ENCODE results near the gene GEMIN7. TPM values are rescaled to one million over a fixed set of nuclear protein-coding genes. Genes with fewer than 3 reads are reported as not detected.
A peak's percentile ranks its signal among the peaks of the same experiment; 100 is the strongest.

The GEMIN7 gene
- total and polyA plus RNA-seq, 2 of the 13 experiments (the other 11 are each of a cell fraction or from before 2014, with no cell fraction given), result 24.1 to 30.6 TPM

GRCh38 chr19:45076029-45076850 lies 2.8 kb upstream of the GEMIN7 start, which contains the start of gene ZNF296 (continued):
- TF ChIP-seq ZBED4 (CRISPR knock-in tag; IDR thresholded peaks at IDR 0.05; ENCODE audit: borderline replicate concordance), result 0 out of 2 replicates have a peak, but pooled peaks have one; percentile 27
- peak; percentile 43 for TF ChIP-seq RXRB (CRISPR knock-in tag; IDR thresholded peaks at IDR 0.05; ENCODE audit: borderline replicate concordance)
- no peak for TF ChIP-seq RFX3 (CRISPR knock-in tag; IDR thresholded peaks at IDR 0.05)
- TF ChIP-seq SMAD9 (CRISPR knock-in tag; IDR thresholded peaks at IDR 0.05), result no peak
- no peak; the same call in 1 of the 2 replicates for TF ChIP-seq SATB2 (CRISPR knock-in tag; IDR thresholded peaks at IDR 0.05)
- TF ChIP-seq MIXL1 (CRISPR knock-in tag; IDR thresholded peaks at IDR 0.05), result no peak
- TF ChIP-seq THAP11 (CRISPR knock-in tag; IDR thresholded peaks at IDR 0.05), result peak; percentile 51; the same call in 1 of the 2 replicates
- peak; percentile 63; the same call in 1 of the 2 replicates for TF ChIP-seq LBX2 (CRISPR knock-in tag; IDR thresholded peaks at IDR 0.05; ENCODE audit: borderline replicate concordance)
- TF ChIP-seq ZNF138 (CRISPR knock-in tag; IDR thresholded peaks at IDR 0.05; ENCODE audit: low read depth), result peak; percentile 88; the same call in 1 of the 2 replicates
- no peak for TF ChIP-seq KDM1A (CRISPR knock-in tag; IDR thresholded peaks at IDR 0.05)
- no peak for TF ChIP-seq NCOA5 (CRISPR knock-in tag; IDR thresholded peaks at IDR 0.05)
- TF ChIP-seq PATZ1 (CRISPR knock-in tag; IDR thresholded peaks at IDR 0.05), result peak; percentile 66
- peak; percentile 76; the same call in 1 of the 2 replicates for TF ChIP-seq ZSCAN31 (CRISPR knock-in tag; IDR thresholded peaks at IDR 0.05; ENCODE audit: low read depth)
- TF ChIP-seq FOXO1 (CRISPR knock-in tag; IDR thresholded peaks at IDR 0.05), result 0 out of 2 replicates have a peak, but pooled peaks have one; percentile 5
- no peak for TF ChIP-seq KDM6A (CRISPR knock-in tag; IDR thresholded peaks at IDR 0.05; ENCODE audit: low read depth)
- no peak for TF ChIP-seq ZNF335 (CRISPR knock-in tag; IDR thresholded peaks at IDR 0.05)
- TF ChIP-seq ZBTB42 (CRISPR knock-in tag; IDR thresholded peaks at IDR 0.05), result no peak
- peak; percentile 84; the same call in 1 of the 2 replicates for TF ChIP-seq TFDP1 (CRISPR knock-in tag; IDR thresholded peaks at IDR 0.05; ENCODE audit: borderline replicate concordance)
- TF ChIP-seq ZNF543 (CRISPR knock-in tag; IDR thresholded peaks at IDR 0.05), result no peak
- TF ChIP-seq ZNF101 (CRISPR knock-in tag; IDR thresholded peaks at IDR 0.05; ENCODE audit: borderline replicate concordance, low read depth), result no peak
- peak; percentile 97 for TF ChIP-seq HINFP (CRISPR knock-in tag; IDR thresholded peaks at IDR 0.05; ENCODE audit: low read depth)
